ENCODE results near the gene GRAP. TPM values are rescaled to one million over a fixed set of nuclear protein-coding genes. Genes with fewer than 3 reads are reported as not detected.
"Not testable (repeated sequence)": the region's sequence is repeated elsewhere in the genome, so short reads cannot be mapped to it uniquely, and the experiment has no call there.

Gene GRAP
- total and polyA plus RNA-seq, 10 of the 15 experiments (the other 5 are each of a cell fraction or from before 2014, with no cell fraction given): 0.58 to 78.3 (median 36.6) TPM

DNA sequence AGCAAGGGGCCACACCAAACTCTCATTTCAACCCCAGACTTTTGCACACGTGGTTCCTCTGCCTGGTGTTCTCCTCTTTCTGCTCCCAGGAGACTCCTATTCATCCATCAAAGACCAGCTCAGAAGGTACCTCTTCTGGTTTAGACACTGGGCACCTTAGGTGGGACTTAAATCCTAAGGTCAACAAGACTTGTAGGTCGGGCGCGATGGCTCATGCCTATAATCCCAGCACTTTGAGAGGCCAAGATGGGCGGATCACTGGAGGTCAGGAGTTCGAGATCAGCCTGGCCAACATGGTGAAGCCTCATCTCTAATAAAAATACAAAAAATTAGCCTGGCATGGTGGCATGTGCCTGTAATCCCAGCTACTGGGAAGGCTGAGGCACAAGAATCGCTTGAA is 753 bp upstream of the GRAP start:
- H3K4me1 ChIP-seq (ENCODE audit: control insufficient read depth, insufficient read depth, low read length); H3K27ac ChIP-seq (ENCODE audit: control insufficient read depth, insufficient read depth); H4K20me1 ChIP-seq (ENCODE audit: control insufficient read depth, insufficient read depth); FAIRE-seq; DNase-seq (ENCODE audit: low read depth, low spot score); H3K36me3 ChIP-seq (ENCODE audit: control insufficient read depth in 2 of 2, insufficient read depth in 2 of 2, low read length in 1 of 2); intact Hi-C loops (cut with micrococcal nuclease; ENCODE audit: unreplicated experiment); BruUV-seq (replicated peaks); H3K9me3 ChIP-seq (replicated peaks; ENCODE audit: control insufficient read depth, insufficient read depth, low read length); in situ Hi-C loops (cut with MboI); RAD21 ChIA-PET (ENCODE audit: unreplicated experiment); POLR2A ChIA-PET; H3K4me3 ChIP-seq; H3K79me2 ChIP-seq (ENCODE audit: control insufficient read depth, insufficient read depth, low read length); H3K27me3 ChIP-seq (replicated peaks in 1 of 2; ENCODE audit: control insufficient read depth in 2 of 2, insufficient read depth in 2 of 2, low read length in 1 of 2); H3K9ac ChIP-seq (ENCODE audit: control insufficient read depth, insufficient read depth, low read length); CTCF ChIA-PET; ATAC-seq; H2AFZ ChIP-seq (ENCODE audit: control insufficient read depth, low read depth, low read length); H3K4me2 ChIP-seq (ENCODE audit: control insufficient read depth, insufficient read depth); SMC1A ChIA-PET (ENCODE audit: uncharacterized antibody, unreplicated experiment): not testable (repeated sequence)
- WGBS (ENCODE audit: insufficient coverage, insufficient replicate concordance, low lambda C conversion rate, missing lambda C conversion rate): 98% methylated on average over 5 of the region's 7 CpGs

DNA sequence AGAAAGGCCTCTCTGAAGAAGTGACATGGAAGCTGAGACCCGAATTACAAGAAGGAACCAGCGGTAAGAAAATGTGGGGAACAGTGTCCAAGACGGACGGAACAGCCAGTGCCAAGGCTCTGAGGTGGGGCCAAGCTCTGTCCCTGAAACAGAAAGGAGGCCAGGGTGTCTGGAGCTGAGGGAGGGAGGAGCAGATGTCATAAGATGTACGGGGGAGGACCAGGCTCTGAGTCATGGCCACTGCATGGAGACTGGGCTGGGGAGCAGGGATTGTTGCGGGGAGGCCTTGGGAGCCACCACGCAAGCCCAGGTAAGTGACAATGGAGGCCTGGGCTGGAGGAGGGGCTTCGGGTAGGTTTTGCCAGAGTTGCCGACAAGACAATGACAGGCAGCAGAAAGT is 2.1 kb downstream of the GRAP start:
- H3K27me3 ChIP-seq (replicated peaks in 1 of 2; ENCODE audit: control insufficient read depth in 2 of 2, insufficient read depth in 2 of 2, low read length in 1 of 2); BruUV-seq (replicated peaks); H3K79me2 ChIP-seq (ENCODE audit: control insufficient read depth, insufficient read depth, low read length); H3K27ac ChIP-seq (ENCODE audit: control insufficient read depth, insufficient read depth); POLR2A ChIA-PET; H3K9ac ChIP-seq (ENCODE audit: control insufficient read depth, insufficient read depth, low read length); H4K20me1 ChIP-seq (ENCODE audit: control insufficient read depth, insufficient read depth); in situ Hi-C loops (cut with MboI); H3K4me2 ChIP-seq (ENCODE audit: control insufficient read depth, insufficient read depth); H2AFZ ChIP-seq (ENCODE audit: control insufficient read depth, low read depth, low read length); RAD21 ChIA-PET (ENCODE audit: unreplicated experiment); H3K36me3 ChIP-seq (ENCODE audit: control insufficient read depth in 2 of 2, insufficient read depth in 2 of 2, low read length in 1 of 2); FAIRE-seq; intact Hi-C loops (cut with micrococcal nuclease; ENCODE audit: unreplicated experiment); H3K4me1 ChIP-seq (ENCODE audit: control insufficient read depth, insufficient read depth, low read length); DNase-seq (ENCODE audit: low read depth, low spot score); CTCF ChIA-PET; SMC1A ChIA-PET (ENCODE audit: uncharacterized antibody, unreplicated experiment); H3K9me3 ChIP-seq (replicated peaks; ENCODE audit: control insufficient read depth, insufficient read depth, low read length); H3K4me3 ChIP-seq: not testable (repeated sequence)
- peak; percentile 11; the same call in 2 of the 3 replicates for ATAC-seq
- WGBS (ENCODE audit: insufficient coverage, insufficient replicate concordance, low lambda C conversion rate, missing lambda C conversion rate): no CpG with 5 or more reads among the region's 9 CpGs

- H3K36me3 ChIP-seq (ENCODE audit: control insufficient read depth in 2 of 2, insufficient read depth in 2 of 2, low read length in 1 of 2); H4K20me1 ChIP-seq (ENCODE audit: control insufficient read depth, insufficient read depth); H3K9ac ChIP-seq (ENCODE audit: control insufficient read depth, insufficient read depth, low read length); in situ Hi-C loops (cut with MboI); BruUV-seq (replicated peaks); SMC1A ChIA-PET (ENCODE audit: uncharacterized antibody, unreplicated experiment); H3K4me1 ChIP-seq (ENCODE audit: control insufficient read depth, insufficient read depth, low read length); H3K4me3 ChIP-seq; FAIRE-seq; H3K79me2 ChIP-seq (ENCODE audit: control insufficient read depth, insufficient read depth, low read length); RAD21 ChIA-PET (ENCODE audit: unreplicated experiment); H3K27me3 ChIP-seq (replicated peaks in 1 of 2; ENCODE audit: control insufficient read depth in 2 of 2, insufficient read depth in 2 of 2, low read length in 1 of 2); H2AFZ ChIP-seq (ENCODE audit: control insufficient read depth, low read depth, low read length); intact Hi-C loops (cut with micrococcal nuclease; ENCODE audit: unreplicated experiment); POLR2A ChIA-PET; CTCF ChIA-PET; H3K4me2 ChIP-seq (ENCODE audit: control insufficient read depth, insufficient read depth); DNase-seq (ENCODE audit: low read depth, low spot score); H3K9me3 ChIP-seq (replicated peaks; ENCODE audit: control insufficient read depth, insufficient read depth, low read length): not testable (repeated sequence)
- WGBS (ENCODE audit: insufficient coverage, insufficient replicate concordance, low lambda C conversion rate, missing lambda C conversion rate): no CpG with 5 or more reads among the region's 8 CpGs
- peak; percentile 25 for ATAC-seq
- H3K27ac ChIP-seq (ENCODE audit: control insufficient read depth, insufficient read depth): peak overlapping the region; percentile 48; the same call in 1 of the 2 replicates
These were observed 3.7 kb downstream of the GRAP start for GRCh38 chr17:19043032-19043431.

DNA sequence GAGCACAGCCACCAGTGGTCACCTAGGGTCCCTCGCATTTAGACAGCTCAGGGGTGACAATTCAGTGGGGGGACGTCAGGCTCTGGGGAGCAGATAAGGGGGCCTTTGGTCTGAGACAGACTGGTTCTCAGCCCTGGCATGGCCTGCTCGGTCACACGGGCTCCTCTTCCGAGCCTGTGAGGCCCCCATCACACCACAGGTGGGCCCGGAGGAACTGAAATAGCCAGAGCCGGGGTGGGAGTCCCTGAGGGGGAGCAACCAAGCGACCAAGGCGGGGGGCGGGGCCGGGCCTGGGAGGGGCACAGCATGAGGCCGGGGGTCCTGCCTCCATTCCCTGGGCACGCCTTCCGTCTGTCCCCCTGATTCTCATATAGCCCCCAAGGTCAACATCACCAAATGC is 4.4 kb downstream of the GRAP start:
- RAD21 ChIA-PET (ENCODE audit: unreplicated experiment); SMC1A ChIA-PET (ENCODE audit: uncharacterized antibody, unreplicated experiment); H3K27me3 ChIP-seq (replicated peaks in 1 of 2; ENCODE audit: control insufficient read depth in 2 of 2, insufficient read depth in 2 of 2, low read length in 1 of 2): not testable (repeated sequence)

More for the DNA sequence above, 4.4 kb downstream of the GRAP start:
- in situ Hi-C loops (cut with MboI); H3K4me1 ChIP-seq (ENCODE audit: control insufficient read depth, insufficient read depth, low read length); H3K36me3 ChIP-seq (ENCODE audit: control insufficient read depth in 2 of 2, insufficient read depth in 2 of 2, low read length in 1 of 2); FAIRE-seq; H3K4me3 ChIP-seq; POLR2A ChIA-PET; CTCF ChIA-PET; H3K9ac ChIP-seq (ENCODE audit: control insufficient read depth, insufficient read depth, low read length); DNase-seq (ENCODE audit: low read depth, low spot score); H3K79me2 ChIP-seq (ENCODE audit: control insufficient read depth, insufficient read depth, low read length); H4K20me1 ChIP-seq (ENCODE audit: control insufficient read depth, insufficient read depth); intact Hi-C loops (cut with micrococcal nuclease; ENCODE audit: unreplicated experiment); H3K4me2 ChIP-seq (ENCODE audit: control insufficient read depth, insufficient read depth); H3K9me3 ChIP-seq (replicated peaks; ENCODE audit: control insufficient read depth, insufficient read depth, low read length); BruUV-seq (replicated peaks); H2AFZ ChIP-seq (ENCODE audit: control insufficient read depth, low read depth, low read length); H3K27ac ChIP-seq (ENCODE audit: control insufficient read depth, insufficient read depth): not testable (repeated sequence)
- ATAC-seq: peak; percentile 33
- WGBS (ENCODE audit: insufficient coverage, insufficient replicate concordance, low lambda C conversion rate, missing lambda C conversion rate): no CpG with 5 or more reads among the region's 14 CpGs
